Heart right ventricle (tissue), 16 donors: Measurements from ENCODE around the gene TBC1D22A. TPM values are rescaled to one million over a fixed set of nuclear protein-coding genes. Genes with fewer than 3 reads are reported as not detected.

ENCODE experiments used
- ATAC-seq, 8 donors: fragments of 200-7000 bp; cut with Tn5 transposase; one replicate each; pipeline ENCODE4 v1.9.1; 2020; ENCODE audit warnings: mild to moderate bottlenecking in 8 of 8, moderate library complexity in 8 of 8, moderate number of reproducible peaks in 1 of 8
- DNase-seq, 2 donors: peaks; one replicate each; pipeline ENCODE4 v3.0.0-alpha.2; 2020
- H3K27ac ChIP-seq, 10 donors: fragments of 200-600 bp; sonication (generic) in 2 of 10; one replicate each; pipeline versions ENCODE4 v1.5.0 to v1.8.0; 2020 to 2022; ENCODE audit warnings: mild to moderate bottlenecking in 3 of 10
- H3K27me3 ChIP-seq, 7 donors: fragments of 200-600 bp; one replicate each; pipeline ENCODE4 v1.8.0; 2021 to 2022; ENCODE audit warnings: mild to moderate bottlenecking in 2 of 7
- H3K36me3 ChIP-seq, 9 donors: fragments of 200-600 bp; sonication (generic) in 1 of 9; one replicate each; pipeline versions ENCODE4 v1.5.0 to v1.8.0; 2020 to 2022; ENCODE audit warnings: mild to moderate bottlenecking in 2 of 9
- H3K4me1 ChIP-seq, 9 donors: fragments of 200-600 bp; sonication (generic) in 1 of 9; one replicate each; pipeline versions ENCODE4 v1.5.0 to v1.8.0; 2020 to 2022; ENCODE audit warnings: mild to moderate bottlenecking in 4 of 9
- H3K4me3 ChIP-seq, 10 donors: fragments of 200-600 bp; sonication (generic) in 2 of 10; one replicate each; pipeline versions ENCODE4 v1.5.0 to v1.8.0; 2020 to 2022; ENCODE audit warnings: mild to moderate bottlenecking in 7 of 10, moderate library complexity in 2 of 10
- H3K9me3 ChIP-seq, 11 donors: fragments of 200-600 bp in 10 of 11; sonication (generic) in 2 of 11; one replicate each; pipeline versions ENCODE4 v1.5.0 to v1.8.0; 2013 to 2022; ENCODE audit warnings: mild to moderate bottlenecking in 2 of 11, control low read depth in 1 of 11, moderate library complexity in 1 of 11
- WGBS, 2 donors: extraction: QIAGEN DNeasy Blood & Tissue Kit; methylation state at CpG; one replicate each; pipeline ENCODE4 v1.1.7; 2013; ENCODE audit warnings: inconsistent platforms in 1 of 2; 5-methylcytosine and 5-hydroxymethylcytosine counted together
- intact Hi-C, 10 donors: fragments of 100-400 bp; cut with DNase I; formaldehyde crosslinking; loops; one replicate each; pipeline versions ENCODE4 v1.11.1 to v1.14.2; 2022
- polyA plus RNA-seq, 2 donors: library from polyadenylated mRNA; stranded (reverse); fragments of 200-250 nt; gene quantifications; one replicate each; pipeline ENCODE4 v1.2.3, GENCODE V29; 2013
- total RNA-seq, 10 donors: library from RNA; stranded (reverse); fragmentation: NEBNext Ultra II Directional in 3 of 10; extraction: Animal tissue kit (Norgen Biotek cat#: 25700) in 3 of 10; gene quantifications; one replicate each; pipeline versions ENCODE4 v1.2.1 to v1.2.4, GENCODE V29; 2021 to 2023
- TF ChIP-seq, protein P1 (sequence below), 9 donors: fragments of 200-600 bp; sonication (generic) in 2 of 9; IDR thresholded peaks; one replicate each; pipeline versions ENCODE4 v1.5.0 to v1.8.0; 2021 to 2022; ENCODE audit warnings: antibody characterized with exemption in 9 of 9, mild to moderate bottlenecking in 5 of 9, moderate library complexity in 1 of 9
- donor health status: Arrhythmogenic right ventricular cardiomyopathy.
- donor health status: ischemic (EF 13 %, LVEDD 7.1; RV severe dilation, severe dysfunction).
- donor health status: healthy with polysubstance abuse.
- donor health status: DM: no; HTN: yes; CAD: no.
- donor health status: DM: no; HTN: no; CAD: no.
- donor health status: ischemic (EF 25% LVEDD 6.9; RV normal size, moderate dysfunction).
- donor health status: ischemic (EF 25% LVEDD 5.7; RV mildly dilated, moderate dysfunction).
- donor health status: healthy.
- donor health status: DM: yes; HTN: yes; CAD: no.
- donor health status: Ischemic cardiomyopathy.
- donor health status: ischemic (EF 35%, LVEDD 5.7; RV mildly dilated, moderate dysfunction).
- donor health status: nonischemic (EF 11% LVEDD 7.7; RV severe dilation, severe dysfunction).
- donor health status: DM: yes; HTN: yes; CAD: no.
- donor health status: PGD.
- donor health status: ischemic (EF 29% LVEDD 5.4; RV normal size, mild dysfunction).
- donor health status: nonischemic (EF 23%, LVEDD 6.1; RV moderate dilation, normal function).

TBC1D22A gene
- total and polyA plus RNA-seq, 12 donors = 7.2 to 27.9 (median 17.9) TPM

DNA sequence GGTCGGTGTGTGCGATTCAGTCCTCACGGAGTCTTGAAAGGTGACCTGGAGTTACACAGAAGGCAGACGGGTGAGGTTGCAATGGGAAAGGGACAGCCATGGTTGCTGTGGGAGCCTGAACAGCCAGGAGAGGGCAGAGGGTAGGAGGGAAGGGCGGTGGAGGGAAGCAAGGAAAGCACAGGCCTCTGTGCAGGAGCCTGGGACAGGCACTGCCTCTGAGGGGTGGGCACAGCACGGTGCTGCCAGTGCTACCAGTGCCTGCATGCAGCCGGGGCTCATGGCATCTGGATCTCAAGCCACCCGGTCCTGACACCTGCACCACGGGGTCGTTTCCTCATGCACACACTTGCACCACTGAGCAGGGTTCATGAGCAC, 401.0 kb downstream of the TBC1D22A start:
- ATAC-seq (no peak), DNase-seq (peak in 1 of 2 donors; percentile 6)
- 97% methylated on average over 10 of the region's 10 CpGs for WGBS, 2 donors
- intact Hi-C loops = no loop called here
- H3K36me3 ChIP-seq = peaks cover 0 to 18% (median 0%) of the 10 kb centered on the region in 9 donors
- H3K27me3 ChIP-seq = no peaks in the 10 kb centered on the region
- TF ChIP-seq, protein P1, sequence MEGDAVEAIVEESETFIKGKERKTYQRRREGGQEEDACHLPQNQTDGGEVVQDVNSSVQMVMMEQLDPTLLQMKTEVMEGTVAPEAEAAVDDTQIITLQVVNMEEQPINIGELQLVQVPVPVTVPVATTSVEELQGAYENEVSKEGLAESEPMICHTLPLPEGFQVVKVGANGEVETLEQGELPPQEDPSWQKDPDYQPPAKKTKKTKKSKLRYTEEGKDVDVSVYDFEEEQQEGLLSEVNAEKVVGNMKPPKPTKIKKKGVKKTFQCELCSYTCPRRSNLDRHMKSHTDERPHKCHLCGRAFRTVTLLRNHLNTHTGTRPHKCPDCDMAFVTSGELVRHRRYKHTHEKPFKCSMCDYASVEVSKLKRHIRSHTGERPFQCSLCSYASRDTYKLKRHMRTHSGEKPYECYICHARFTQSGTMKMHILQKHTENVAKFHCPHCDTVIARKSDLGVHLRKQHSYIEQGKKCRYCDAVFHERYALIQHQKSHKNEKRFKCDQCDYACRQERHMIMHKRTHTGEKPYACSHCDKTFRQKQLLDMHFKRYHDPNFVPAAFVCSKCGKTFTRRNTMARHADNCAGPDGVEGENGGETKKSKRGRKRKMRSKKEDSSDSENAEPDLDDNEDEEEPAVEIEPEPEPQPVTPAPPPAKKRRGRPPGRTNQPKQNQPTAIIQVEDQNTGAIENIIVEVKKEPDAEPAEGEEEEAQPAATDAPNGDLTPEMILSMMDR (IDR thresholded peaks at IDR 0.05) = no peak
- H3K4me1 ChIP-seq = peaks cover 0 to 27% (median 8%) of the 10 kb centered on the region in 9 donors
- no peak overlapping the region for H3K4me3 ChIP-seq
- H3K27ac ChIP-seq = peak overlapping the region in 1 of 10 donors; percentile 9
- H3K9me3 ChIP-seq = peaks cover 0 to 7% (median 0%) of the 10 kb centered on the region in 11 donors

DNA sequence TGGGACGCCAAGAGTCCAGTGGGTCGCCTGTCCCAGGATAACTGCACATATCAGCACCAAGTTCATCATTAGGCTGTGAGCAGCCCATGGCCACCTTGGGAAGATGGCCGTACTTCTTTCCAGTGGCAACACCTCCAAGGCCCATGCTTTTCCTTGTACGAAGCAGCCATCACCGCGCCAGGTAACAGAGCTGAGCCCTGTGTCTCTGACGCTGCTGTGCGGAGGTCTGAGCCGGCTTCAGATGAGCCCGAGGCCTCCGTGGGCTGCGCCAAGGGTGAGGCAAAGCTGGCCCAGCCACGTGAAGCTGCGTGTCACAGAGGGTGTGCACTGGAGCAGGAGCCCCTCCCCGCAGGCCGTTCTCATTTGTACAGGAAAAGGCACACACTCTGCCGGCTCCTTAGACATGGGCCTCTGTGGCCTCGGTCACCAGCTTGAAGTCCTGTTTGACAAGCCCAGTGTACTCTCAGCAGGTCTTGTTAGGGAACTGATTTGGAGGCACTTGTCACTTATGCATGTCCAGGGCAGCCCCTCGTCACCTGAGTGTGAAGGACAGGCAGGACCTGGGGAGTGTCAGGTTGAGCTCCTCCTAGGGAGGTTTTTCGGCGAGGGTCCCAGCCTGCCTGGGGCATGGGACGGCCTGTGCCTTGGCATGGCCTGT, 401.5 kb downstream of the TBC1D22A start:
- intact Hi-C loops = no loop called here
- Histone ChIP-seq H3K27me3 (no peaks in the 10 kb centered on the region), H3K27ac (peak overlapping the region; percentile 9 to 81 (median 56)), H3K4me3 (no peak overlapping the region), H3K4me1 (peaks cover 0 to 27% (median 8%) of the 10 kb centered on the region in 9 donors), H3K36me3 (peaks cover 0 to 13% (median 0%) of the 10 kb centered on the region in 9 donors), H3K9me3 (peaks cover 0 to 7% (median 0%) of the 10 kb centered on the region in 11 donors)
- TF ChIP-seq, protein P1 (IDR thresholded peaks at IDR 0.05) = no peak
- WGBS, 2 donors = 70 to 75% methylated on average over 22 of the region's 22 CpGs
- ATAC-seq (peak; percentile 35 to 83 (median 60)), DNase-seq (peak in 1 of 2 donors; percentile 13)

DNA sequence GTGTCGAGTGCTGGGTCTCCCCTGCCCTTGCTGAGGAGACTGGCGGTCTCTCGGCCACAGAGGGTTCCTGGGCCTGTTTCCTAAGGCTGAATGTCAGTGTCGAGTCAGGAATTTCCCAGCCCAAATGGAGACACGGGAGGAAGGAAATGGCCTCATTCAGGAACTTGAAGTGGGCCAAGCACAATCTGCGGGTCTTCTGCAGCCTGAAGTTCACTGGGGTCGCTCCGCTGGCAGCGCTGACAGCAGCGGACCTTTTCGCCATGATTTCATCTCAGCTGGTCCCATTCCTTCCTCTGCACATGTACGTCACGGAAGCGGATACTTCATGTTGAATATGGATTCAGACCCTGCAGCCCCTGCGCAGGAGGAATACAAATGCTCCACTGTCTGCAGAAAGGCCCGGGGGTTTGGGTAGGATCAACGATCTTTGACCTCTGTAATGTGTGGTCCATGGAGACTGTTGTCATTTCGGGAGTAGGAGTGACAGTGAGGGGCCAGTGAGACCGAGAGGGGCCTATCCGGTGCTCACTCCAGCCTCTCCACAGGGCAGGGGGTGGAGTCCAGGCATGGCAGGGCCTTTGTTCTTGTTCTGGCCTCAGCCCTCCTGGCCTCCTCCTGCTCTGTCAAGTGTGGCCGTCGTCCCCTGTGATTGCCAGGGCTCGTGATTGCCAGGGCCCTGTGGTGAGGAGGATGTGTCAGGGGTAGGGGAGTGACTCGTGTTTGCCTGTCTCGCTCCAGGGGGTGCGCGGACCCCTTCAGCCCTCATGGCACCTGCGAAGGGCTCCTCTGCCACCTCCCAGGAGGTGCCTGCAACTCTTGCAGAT, 402.3 kb downstream of the TBC1D22A start:
- Histone ChIP-seq H3K9me3 (peaks cover 0 to 7% (median 0%) of the 10 kb centered on the region in 11 donors), H3K27ac (peak overlapping the region; percentile 9 to 81 (median 56))

More for the DNA sequence above, 402.3 kb downstream of the TBC1D22A start:
- H3K36me3 ChIP-seq = peaks cover 0 to 10% (median 0%) of the 10 kb centered on the region in 9 donors
- intact Hi-C loops = no loop called here
- WGBS, 2 donors = 68 to 71% methylated on average over 28 of the region's 28 CpGs
- peak in 1 of 2 donors; percentile 4 for DNase-seq
- H3K27me3 ChIP-seq = no peaks in the 10 kb centered on the region
- no peak overlapping the region for H3K4me3 ChIP-seq
- H3K4me1 ChIP-seq = peaks cover 0 to 27% (median 8%) of the 10 kb centered on the region in 9 donors
- peak in 6 of 8 donors; percentile 21 to 75 (median 54) for ATAC-seq
- TF ChIP-seq, protein P1 (IDR thresholded peaks at IDR 0.05) = no peak
